Measurements from ENCODE around the gene DEPP1.

- no peak for TF ChIP-seq CTCF (IDR thresholded peaks at IDR 0.05; ENCODE audit: poor library complexity, severe bottlenecking)
- no peak for TF ChIP-seq MXI1 (conservative IDR thresholded peaks at IDR 0.05; ENCODE audit: poor library complexity, severe bottlenecking)
- TF ChIP-seq POLR2AphosphoS5 (IDR thresholded peaks at IDR 0.05), result no peak
- no peak for TF ChIP-seq EP300 (conservative IDR thresholded peaks at IDR 0.05; ENCODE audit: poor library complexity, severe bottlenecking)
- TF ChIP-seq TAF1 (IDR thresholded peaks at IDR 0.05; ENCODE audit: low read depth), result no peak
- TF ChIP-seq EZH2 (IDR thresholded peaks at IDR 0.05; ENCODE audit: borderline replicate concordance, insufficient read depth, low read length, poor library complexity, severe bottlenecking), result no peak
- no peak for TF ChIP-seq REST (IDR thresholded peaks at IDR 0.05; ENCODE audit: borderline replicate concordance)
- TF ChIP-seq RAD21 (conservative IDR thresholded peaks at IDR 0.05), result no peak
- TF ChIP-seq SMC3 (conservative IDR thresholded peaks at IDR 0.05; ENCODE audit: poor library complexity), result no peak
Measured at GRCh38 chr10:44982496-44982895, 3.9 kb upstream of the DEPP1 start.
